SU-DHL-6 (cell line): ENCODE measurements around the gene ST6GALNAC3.

Source experiments
- CTCF ChIP-seq: fragments of 200-600 bp; sonication (generic); IDR thresholded peaks from one replicate; pipeline ENCODE4 v1.5.1; 2017; ENCODE audit warnings: antibody characterized with exemption, mild to moderate bottlenecking, low read length, moderate library complexity; ENCODE audit not compliant: insufficient read depth, poor library complexity, severe bottlenecking
- EZH2phosphoT487 ChIP-seq: fragments of 200-600 bp; sonication (generic), shearing (Covaris generic); conservative IDR thresholded peaks from 2 replicates; pipeline ENCODE4 v1.6.1; 2018; ENCODE audit warnings: mild to moderate bottlenecking, antibody characterized with exemption, low read length, moderate library complexity, mixed read lengths

- TF ChIP-seq CTCF: no peak
- TF ChIP-seq EZH2phosphoT487: no peak
These were observed 345.1 kb downstream of the ST6GALNAC3 start for GRCh38 chr1:76419603-76420002.
